Measurements from ENCODE around the gene RNF113B.

DNA sequence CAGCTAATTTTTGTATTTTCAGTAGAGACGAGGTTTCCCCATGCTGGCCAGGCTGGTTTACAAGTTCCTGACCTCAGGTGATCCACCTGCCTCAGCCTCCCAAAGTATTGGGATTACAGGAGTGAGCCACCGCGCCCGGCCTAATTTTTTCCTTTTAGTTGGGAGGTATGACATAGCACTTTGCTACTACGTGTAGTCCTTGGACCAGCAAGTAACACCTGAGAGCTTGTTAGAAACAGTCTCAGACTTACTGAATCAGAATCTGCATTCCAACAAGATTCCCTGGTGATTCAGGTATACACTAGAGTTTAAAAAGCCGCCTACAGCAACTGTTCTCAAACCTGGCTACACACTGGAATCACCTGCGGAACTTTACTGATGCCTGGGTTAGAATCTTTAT, 36.0 kb downstream of the RNF113B start:
- TF ChIP-seq, protein P1, sequence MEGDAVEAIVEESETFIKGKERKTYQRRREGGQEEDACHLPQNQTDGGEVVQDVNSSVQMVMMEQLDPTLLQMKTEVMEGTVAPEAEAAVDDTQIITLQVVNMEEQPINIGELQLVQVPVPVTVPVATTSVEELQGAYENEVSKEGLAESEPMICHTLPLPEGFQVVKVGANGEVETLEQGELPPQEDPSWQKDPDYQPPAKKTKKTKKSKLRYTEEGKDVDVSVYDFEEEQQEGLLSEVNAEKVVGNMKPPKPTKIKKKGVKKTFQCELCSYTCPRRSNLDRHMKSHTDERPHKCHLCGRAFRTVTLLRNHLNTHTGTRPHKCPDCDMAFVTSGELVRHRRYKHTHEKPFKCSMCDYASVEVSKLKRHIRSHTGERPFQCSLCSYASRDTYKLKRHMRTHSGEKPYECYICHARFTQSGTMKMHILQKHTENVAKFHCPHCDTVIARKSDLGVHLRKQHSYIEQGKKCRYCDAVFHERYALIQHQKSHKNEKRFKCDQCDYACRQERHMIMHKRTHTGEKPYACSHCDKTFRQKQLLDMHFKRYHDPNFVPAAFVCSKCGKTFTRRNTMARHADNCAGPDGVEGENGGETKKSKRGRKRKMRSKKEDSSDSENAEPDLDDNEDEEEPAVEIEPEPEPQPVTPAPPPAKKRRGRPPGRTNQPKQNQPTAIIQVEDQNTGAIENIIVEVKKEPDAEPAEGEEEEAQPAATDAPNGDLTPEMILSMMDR (conservative IDR thresholded peaks at IDR 0.05), result no peak
- TF ChIP-seq EZH2 (IDR thresholded peaks at IDR 0.05; ENCODE audit: low read depth), result no peak

All from PC-9 (cell line).